CD14-positive monocyte (primary cell): ENCODE data around the gene ABHD14A. TPM values are rescaled to one million over a fixed set of nuclear protein-coding genes. Genes with fewer than 3 reads are reported as not detected.

Experiments
- DNase-seq, 3 donors: peaks; one replicate each; pipeline ENCODE4 v3.0.0-alpha.2; 2011 to 2022
- H2AFZ ChIP-seq: 2 replicates; pipeline ENCODE4 v1.6.0; 2012; ENCODE audit warnings: mild to moderate bottlenecking, low read depth, low read length, inconsistent platforms; ENCODE audit not compliant: insufficient read depth, poor library complexity, severe bottlenecking
- H3K27ac ChIP-seq, 2 donors: 1 replicate in 1 of 2; 2 replicates in 1 of 2; pipeline ENCODE4 v1.5.1; 2012 to 2013; ENCODE audit warnings: low read length in 2 of 2, control low read depth in 1 of 2, inconsistent platforms in 1 of 2, low read depth in 1 of 2, mild to moderate bottlenecking in 1 of 2
- H3K27me3 ChIP-seq, 2 donors: one replicate each; pipeline versions ENCODE4 v1.6.0 to v1.6.1; 2011 to 2013; ENCODE audit warnings: low read length in 2 of 2; ENCODE audit not compliant: control insufficient read depth in 2 of 2, insufficient read depth in 2 of 2
- H3K36me3 ChIP-seq, 2 donors: replicated peaks in 1 of 2; 1 replicate in 1 of 2; 2 replicates in 1 of 2; pipeline versions ENCODE4 v1.5.1 to v1.6.1; 2012 to 2013; ENCODE audit warnings: low read length in 2 of 2, control low read depth in 1 of 2, inconsistent platforms in 1 of 2, mild to moderate bottlenecking in 1 of 2; ENCODE audit not compliant: insufficient read depth in 2 of 2, control insufficient read depth in 1 of 2
- H3K4me1 ChIP-seq, 2 donors: 1 replicate in 1 of 2; 2 replicates in 1 of 2; pipeline versions ENCODE4 v1.5.1 to v1.6.1; 2012 to 2013; ENCODE audit warnings: low read length in 2 of 2, control low read depth in 1 of 2, inconsistent platforms in 1 of 2, mild to moderate bottlenecking in 1 of 2, moderate library complexity in 1 of 2; ENCODE audit not compliant: insufficient read depth in 2 of 2, control insufficient read depth in 1 of 2
- H3K4me2 ChIP-seq: replicated peaks from 2 replicates; pipeline ENCODE3; 2012; ENCODE audit warnings: low read length, moderate library complexity, mild to moderate bottlenecking; ENCODE audit not compliant: poor library complexity, severe bottlenecking; ENCODE audit errors: extremely low read depth
- H3K4me3 ChIP-seq, 3 experiments: fragments of 200-600 bp in 1 of 3; sonication (generic) in 1 of 3; replicated peaks in 1 of 3; 1 replicate in 2 of 3; 2 replicates in 1 of 3; pipeline ENCODE4 v1.5.1; 2011 to 2013; ENCODE audit warnings: low read length in 3 of 3, mild to moderate bottlenecking in 3 of 3, control low read depth in 2 of 3, low read depth in 2 of 3, inconsistent platforms in 1 of 3, moderate library complexity in 1 of 3
- H3K79me2 ChIP-seq: 2 replicates; pipeline ENCODE4 v1.6.0; 2012; ENCODE audit warnings: mild to moderate bottlenecking, control low read depth, inconsistent platforms, low read length, moderate library complexity; ENCODE audit not compliant: insufficient read depth
- H3K9ac ChIP-seq: 2 replicates; pipeline ENCODE4 v1.6.0; 2017; ENCODE audit warnings: low read length, mild to moderate bottlenecking; ENCODE audit not compliant: insufficient read depth, poor library complexity, severe bottlenecking
- H3K9me3 ChIP-seq, 2 donors: replicated peaks in 1 of 2; 1 replicate in 1 of 2; 2 replicates in 1 of 2; pipeline versions ENCODE4 v1.5.1 to v1.6.1; 2012 to 2013; ENCODE audit warnings: low read length in 2 of 2, control low read depth in 1 of 2; ENCODE audit not compliant: control insufficient read depth in 1 of 2, insufficient read depth in 1 of 2
- H4K20me1 ChIP-seq: 2 replicates; pipeline ENCODE4 v1.6.0; 2012; ENCODE audit warnings: mild to moderate bottlenecking, low read length, control low read depth, moderate library complexity; ENCODE audit not compliant: insufficient read depth
- H3K27ac Mint-ChIP-seq, 7 donors: one replicate each; pipeline ENCODE4 v1.8.0; 2020; ENCODE audit warnings: mild to moderate bottlenecking in 7 of 7, mixed read lengths in 7 of 7, moderate library complexity in 6 of 7, inconsistent platforms in 2 of 7
- H3K27me3 Mint-ChIP-seq, 3 donors: one replicate each; pipeline ENCODE4 v1.8.0; 2021 to 2022; ENCODE audit warnings: low read depth in 3 of 3, mild to moderate bottlenecking in 3 of 3, mixed read lengths in 3 of 3, moderate library complexity in 3 of 3, inconsistent platforms in 1 of 3
- H3K36me3 Mint-ChIP-seq, 2 donors: one replicate each; pipeline ENCODE4 v1.8.0; 2020; ENCODE audit warnings: mixed read lengths in 2 of 2, inconsistent platforms in 1 of 2, mild to moderate bottlenecking in 1 of 2
- H3K4me1 Mint-ChIP-seq: one replicate; pipeline ENCODE4 v1.8.0; 2020; ENCODE audit warnings: mild to moderate bottlenecking, mixed read lengths
- H3K4me3 Mint-ChIP-seq, 2 donors: one replicate each; pipeline ENCODE4 v1.8.0; 2020; ENCODE audit warnings: mild to moderate bottlenecking in 2 of 2, mixed read lengths in 2 of 2, moderate library complexity in 1 of 2
- H3K9me3 Mint-ChIP-seq, 7 donors: one replicate each; pipeline ENCODE4 v1.8.0; 2020 to 2022; ENCODE audit warnings: mixed read lengths in 7 of 7, mild to moderate bottlenecking in 6 of 7, moderate library complexity in 6 of 7, inconsistent platforms in 2 of 7
- CTCF ChIP-seq: fragments of 200-600 bp; IDR thresholded peaks from one replicate; pipeline ENCODE4 v1.8.0; 2022; ENCODE audit warnings: antibody characterized with exemption, mild to moderate bottlenecking
- WGBS: methylation state at CpG from one replicate; pipeline ENCODE4 v1.1.5; 2013; ENCODE audit warnings: missing lambda C conversion rate; ENCODE audit not compliant: insufficient coverage; 5-methylcytosine and 5-hydroxymethylcytosine counted together
- intact Hi-C, 2 donors: fragments of 100-400 bp; cut with micrococcal nuclease; formaldehyde crosslinking; loops; one replicate each; pipeline versions ENCODE4 v1.15.0 to v1.15.1; 2023
- polyA plus RNA-seq, 3 donors: library from polyadenylated mRNA; depleted of rRNA in 1 of 3; unstranded in 2 of 3; stranded (reverse) in 1 of 3; fragments of 300-500 nt in 2 of 3; fragments of >200 nt in 1 of 3; fragmentation: Illumina TruSeq in 2 of 3; gene quantifications; 1 replicate in 2 of 3; 2 replicates in 1 of 3; pipeline ENCODE4 v1.2.3, GENCODE V29; 2012 to 2021

The ABHD14A gene
- polyA plus RNA-seq, 3 donors = 6.9 to 13.2 (median 11.7) TPM

- H3K9ac ChIP-seq = no peak overlapping the region
- H3K9me3 ChIP-seq = no peaks in the 10 kb centered on the region
- H3K36me3 ChIP-seq = peaks cover 34 to 45% of the 10 kb centered on the region in 2 donors
- WGBS = 100% methylated on average over 3 of the region's 6 CpGs
- intact Hi-C loops = no loop called here
- H3K27me3 ChIP-seq = no peaks in the 10 kb centered on the region
- no peak overlapping the region for H3K27ac ChIP-seq
- H3K79me2 ChIP-seq = no peaks in the 10 kb centered on the region
- Mint-ChIP-seq H3K9me3 (peaks cover 0 to 3% (median 0%) of the 10 kb centered on the region in 7 donors), H3K4me1 (no peaks in the 10 kb centered on the region), H3K36me3 (peaks cover 38 to 51% of the 10 kb centered on the region in 2 donors), H3K27me3 (peaks cover 2 to 5% (median 3%) of the 10 kb centered on the region in 3 donors), H3K27ac (peak overlapping the region in 1 of 7 donors; percentile 4), H3K4me3 (no peak overlapping the region)
- TF ChIP-seq CTCF = no peak
- H2AFZ ChIP-seq = no peak overlapping the region
- no peak overlapping the region for H3K4me2 ChIP-seq
- no peaks in the 10 kb centered on the region for H4K20me1 ChIP-seq
- no peaks in the 10 kb centered on the region for H3K4me1 ChIP-seq
- no peak overlapping the region for H3K4me3 ChIP-seq
- no peak for DNase-seq
Observed at GRCh38 chr3:51931756-51932155, 43.1 kb upstream of the ABHD14A start.

- H4K20me1 ChIP-seq = no peaks in the 10 kb centered on the region
- no peak overlapping the region for H3K27ac ChIP-seq
- no peak overlapping the region for H3K4me3 Mint-ChIP-seq
- WGBS = 94% methylated on average over 9 of the region's 15 CpGs
- H3K27ac Mint-ChIP-seq = no peak overlapping the region
- peaks cover 2 to 5% (median 2%) of the 10 kb centered on the region in 3 donors for H3K27me3 Mint-ChIP-seq
- H3K9ac ChIP-seq = no peak overlapping the region
- TF ChIP-seq CTCF = no peak
- H3K4me1 ChIP-seq = no peaks in the 10 kb centered on the region
- no peaks in the 10 kb centered on the region for H3K79me2 ChIP-seq
- H3K9me3 ChIP-seq = no peaks in the 10 kb centered on the region
- H3K36me3 ChIP-seq = peaks cover 42 to 55% of the 10 kb centered on the region in 2 donors
- no peak overlapping the region for H3K4me3 ChIP-seq
- H3K36me3 Mint-ChIP-seq = peaks cover 47 to 60% of the 10 kb centered on the region in 2 donors
- H3K9me3 Mint-ChIP-seq = peaks cover 0 to 3% (median 0%) of the 10 kb centered on the region in 7 donors
- intact Hi-C loops = no loop called here
- no peaks in the 10 kb centered on the region for H3K27me3 ChIP-seq
- no peaks in the 10 kb centered on the region for H3K4me1 Mint-ChIP-seq
- no peak for DNase-seq
- H3K4me2 ChIP-seq = no peak overlapping the region
- H2AFZ ChIP-seq = no peak overlapping the region
Observed at GRCh38 chr3:51932471-51933370, 42.1 kb upstream of the ABHD14A start.
